Ovary (tissue), 9 donors: Measurements from ENCODE around the gene LAD1. TPM values are rescaled to one million over a fixed set of nuclear protein-coding genes. Genes with fewer than 3 reads are reported as not detected.

ENCODE experiments used
- DNase-seq, 5 donors: peaks; one replicate each; pipeline ENCODE4 v3.0.0-alpha.2; 2019 to 2020
- H3K27ac ChIP-seq, 2 donors: fragments of 200-600 bp; one replicate each; pipeline versions ENCODE4 v1.5.1 to v1.8.0; 2019 to 2022
- H3K27me3 ChIP-seq: fragments of 200-600 bp; one replicate; pipeline ENCODE4 v1.8.0; 2022
- H3K36me3 ChIP-seq: fragments of 200-600 bp; sonication (generic); one replicate; pipeline ENCODE4 v1.5.1; 2019
- H3K4me1 ChIP-seq: one replicate; pipeline ENCODE4 v1.8.1; 2013; ENCODE audit warnings: mild to moderate bottlenecking, moderate library complexity; ENCODE audit not compliant: insufficient read depth
- H3K4me3 ChIP-seq: fragments of 200-600 bp; sonication (generic); one replicate; pipeline ENCODE4 v1.5.1; 2017
- H3K9me3 ChIP-seq, 2 donors: fragments of 200-600 bp in 1 of 2; sonication (generic) in 1 of 2; one replicate each; pipeline versions ENCODE4 v1.5.1 to v1.8.1; 2013 to 2019; ENCODE audit warnings: mild to moderate bottlenecking in 1 of 2, moderate library complexity in 1 of 2
- CTCF ChIP-seq, 3 donors: fragments of 450-650 bp in 2 of 3; fragments of 200-600 bp in 1 of 3; IDR thresholded peaks; one replicate each; pipeline versions ENCODE4 v1.5.1 to v1.8.0; 2016 to 2022; ENCODE audit warnings: antibody characterized with exemption in 3 of 3, mild to moderate bottlenecking in 1 of 3
- EP300 ChIP-seq: sonication (generic); formaldehyde crosslinking; IDR thresholded peaks from one replicate; pipeline ENCODE4 v1.6.1; 2017; ENCODE audit warnings: antibody characterized with exemption
- POLR2A ChIP-seq: fragments of 450-650 bp; IDR thresholded peaks from one replicate; pipeline ENCODE4 v1.6.1; 2017; ENCODE audit warnings: antibody characterized with exemption, mild to moderate bottlenecking, moderate library complexity
- WGBS, 3 donors: extraction: QIAGEN DNeasy Blood & Tissue Kit in 1 of 3; methylation state at CpG; one replicate each; pipeline versions ENCODE4 v1.1.5 to v1.1.7; 2013 to 2017; 5-methylcytosine and 5-hydroxymethylcytosine counted together
- intact Hi-C, 4 donors: fragments of 100-400 bp; cut with DNase I; formaldehyde crosslinking; loops; one replicate each; pipeline versions ENCODE4 v1.11.0 to v1.15.1; 2022 to 2023
- polyA plus RNA-seq, 2 donors: library from polyadenylated mRNA; stranded (reverse); fragments of 200-250 nt in 1 of 2; fragments of 350-450 nt in 1 of 2; fragmentation: Illumina TruSeq in 1 of 2; extraction: RNeasy Lipid Tissue Mini Kit (QIAGEN cat#74804) in 1 of 2; gene quantifications; one replicate each; pipeline ENCODE4 v1.2.3, GENCODE V29; 2013 to 2014
- total RNA-seq, 7 donors: library from RNA; depleted of rRNA in 2 of 7; stranded (reverse); fragments of >200 nt in 2 of 7; fragmentation: NEBNext Ultra II Directional in 3 of 7; extraction: Animal tissue kit (Norgen Biotek cat#: 25700) in 3 of 7; gene quantifications; one replicate each; pipeline versions ENCODE4 v1.1.0 to v1.2.4, GENCODE V29; 2016 to 2023
- donor health status: DM: no; HTN: no; CAD: no; lungs with moderate emphysema.
- donor health status: DM: no; HTN: no; CAD: no.
- donor health status: Bipolar disorder and iron deficiency.
- donor health status: DM: yes; HTN: yes; CAD: no.
- donor health status: DM: no; HTN: no; CAD: no.
- donor health status: DM: yes; HTN: yes; CAD: no.

The LAD1 gene
- total and polyA plus RNA-seq, 9 donors, result 0.13 to 9.8 (median 2.1) TPM; not detected in 2

- TF ChIP-seq CTCF (IDR thresholded peaks at IDR 0.05) (no peak), EP300 (no peak), POLR2A (no peak)
- WGBS, 3 donors, result 87 to 97% (median 90%) methylated on average over 10 to 15 of the region's 15 CpGs
- Histone ChIP-seq H3K27ac (no peak overlapping the region), H3K4me3 (no peak overlapping the region), H3K4me1 (no peaks in the 10 kb centered on the region), H3K27me3 (no peaks in the 10 kb centered on the region), H3K9me3 (no peaks in the 10 kb centered on the region), H3K36me3 (no peaks in the 10 kb centered on the region)
- no peak for DNase-seq
- intact Hi-C loops, result no loop called here
Observed at GRCh38 chr1:201414051-201414738, 15.1 kb upstream of the LAD1 start.

DNA sequence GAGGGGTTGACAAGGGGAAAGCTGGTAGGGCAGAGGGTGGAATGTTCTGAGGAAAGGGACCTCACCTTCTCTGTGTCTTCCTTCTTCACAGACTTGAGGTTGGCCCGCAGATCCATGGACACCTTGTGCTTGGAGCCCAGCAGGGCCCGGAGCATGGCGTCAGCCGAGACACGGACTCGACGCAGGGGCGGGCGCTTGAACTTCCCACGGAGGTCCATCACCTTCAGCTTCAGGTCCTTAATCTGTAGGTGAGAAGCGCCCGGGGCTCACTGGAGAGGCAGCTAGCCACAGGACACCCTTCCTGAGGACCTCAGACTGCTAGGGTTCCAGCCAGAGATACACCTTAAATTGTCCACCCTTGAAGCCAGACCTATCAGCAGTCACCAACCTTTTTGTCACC is 12.2 kb upstream of the LAD1 start:
- Histone ChIP-seq H3K9me3 (no peaks in the 10 kb centered on the region), H3K27ac (no peak overlapping the region), H3K27me3 (no peaks in the 10 kb centered on the region), H3K36me3 (no peaks in the 10 kb centered on the region), H3K4me3 (no peak overlapping the region), H3K4me1 (no peaks in the 10 kb centered on the region)
- no peak for TF ChIP-seq EP300
- no peak for TF ChIP-seq CTCF (IDR thresholded peaks at IDR 0.05)
- no peak for TF ChIP-seq POLR2A
- no peak for DNase-seq
- intact Hi-C loops, result no loop called here
- 95 to 97% (median 97%) methylated on average over 12 of the region's 12 CpGs for WGBS, 3 donors

- Histone ChIP-seq H3K9me3 (no peaks in the 10 kb centered on the region), H3K4me1 (no peaks in the 10 kb centered on the region), H3K36me3 (no peaks in the 10 kb centered on the region), H3K4me3 (no peak overlapping the region), H3K27ac (no peak overlapping the region), H3K27me3 (no peaks in the 10 kb centered on the region)
- 71 to 83% (median 72%) methylated on average over 8 of the region's 8 CpGs for WGBS, 3 donors
- DNase-seq, result no peak
- intact Hi-C loops, result no loop called here
- TF ChIP-seq POLR2A (no peak), CTCF (IDR thresholded peaks at IDR 0.05) (no peak), EP300 (no peak)
Observed at GRCh38 chr1:201409440-201409839, 10.3 kb upstream of the LAD1 start.

DNA sequence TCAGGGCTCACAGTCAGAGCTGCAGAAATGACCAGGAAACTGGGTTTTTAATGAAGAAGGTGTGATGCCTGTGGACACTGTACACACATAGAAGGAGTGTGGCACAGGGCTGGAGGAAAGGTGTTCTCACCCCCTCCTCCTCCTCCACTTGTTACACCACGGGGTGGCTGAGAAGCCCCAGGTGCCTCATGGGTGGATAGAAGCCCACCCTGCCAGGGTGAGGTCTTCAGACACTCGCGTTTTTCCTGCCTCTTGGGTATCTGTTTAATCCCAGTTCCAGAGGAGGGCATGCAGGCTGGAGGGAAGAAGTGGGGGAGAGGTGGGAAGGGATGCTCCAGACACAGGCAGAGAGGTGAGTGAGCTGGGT is 9.7 kb upstream of the LAD1 start:
- no peak for TF ChIP-seq CTCF (IDR thresholded peaks at IDR 0.05)
- TF ChIP-seq EP300, result no peak
- no peak for TF ChIP-seq POLR2A
- DNase-seq, result no peak
- Histone ChIP-seq H3K4me1 (no peaks in the 10 kb centered on the region), H3K36me3 (no peaks in the 10 kb centered on the region), H3K27ac (no peak overlapping the region), H3K4me3 (no peak overlapping the region), H3K9me3 (no peaks in the 10 kb centered on the region), H3K27me3 (no peaks in the 10 kb centered on the region)
- intact Hi-C loops, result no loop called here
- 65 to 86% (median 75%) methylated on average over 3 of the region's 3 CpGs for WGBS, 3 donors
